Prostate gland (tissue), 2 donors: Measurements from ENCODE around the gene GRIN2A. TPM values are rescaled to one million over a fixed set of nuclear protein-coding genes. Genes with fewer than 3 reads are reported as not detected.

Source experiments
- DNase-seq: peaks from one replicate; pipeline ENCODE4 v3.0.0-alpha.2; 2019; ENCODE audit warnings: low spot score
- H3K27ac ChIP-seq, 2 donors: fragments of 200-600 bp; sonication (generic); 2 replicates each; pipeline ENCODE4 v1.5.1; 2017 to 2019
- H3K27me3 ChIP-seq: fragments of 200-600 bp; sonication (generic); replicated peaks from 2 replicates; pipeline ENCODE4 v1.5.1; 2019; ENCODE audit not compliant: insufficient read depth
- H3K36me3 ChIP-seq, 2 donors: fragments of 200-600 bp; sonication (generic); 1 replicate in 1 of 2; 2 replicates in 1 of 2; pipeline versions ENCODE4 v1.5.1 to v1.8.1; 2017 to 2019
- H3K4me1 ChIP-seq: fragments of 200-600 bp; sonication (generic); replicated peaks from 2 replicates; pipeline ENCODE4 v1.5.1; 2019
- H3K4me3 ChIP-seq, 2 donors: fragments of 200-600 bp; sonication (generic); 2 replicates each; pipeline ENCODE4 v1.5.1; 2017 to 2019
- H3K9me3 ChIP-seq: fragments of 200-600 bp; sonication (generic); 2 replicates; pipeline ENCODE4 v1.5.1; 2017
- CTCF ChIP-seq, 4 experiments: fragments of 200-600 bp in 2 of 4; fragments of 450-650 bp in 2 of 4; sonication (generic) in 2 of 4; IDR thresholded peaks; 1 replicate in 3 of 4; 2 replicates in 1 of 4; pipeline ENCODE4 v1.5.1; 2016 to 2019; ENCODE audit warnings: antibody characterized with exemption in 4 of 4, mild to moderate bottlenecking in 2 of 4, moderate library complexity in 2 of 4
- POLR2A ChIP-seq: fragments of 450-650 bp; IDR thresholded peaks from one replicate; pipeline ENCODE4 v1.6.1; 2016; ENCODE audit warnings: antibody characterized with exemption, mild to moderate bottlenecking
- POLR2AphosphoS5 ChIP-seq: sonication (generic); formaldehyde crosslinking; IDR thresholded peaks from one replicate; pipeline ENCODE4 v1.6.1; 2017; ENCODE audit warnings: antibody characterized with exemption
- WGBS: methylation state at CpG from one replicate; pipeline ENCODE4 v1.1.5; 2018; 5-methylcytosine and 5-hydroxymethylcytosine counted together
- intact Hi-C: fragments of 100-400 bp; cut with DNase I; formaldehyde crosslinking; loops from one replicate; pipeline ENCODE4 v1.14.2; 2022
- total RNA-seq, 2 donors: library from RNA; depleted of rRNA; stranded (reverse); fragments of >200 nt; gene quantifications; one replicate each; pipeline ENCODE4 v1.1.0, GENCODE V29; 2016

Gene GRIN2A
- total RNA-seq, 2 donors from 2014 or later: 0.23 to 11.4 TPM

- TF ChIP-seq POLR2AphosphoS5: no peak
- no peak for TF ChIP-seq CTCF (IDR thresholded peaks at IDR 0.05)
- no peak for TF ChIP-seq POLR2A
- 58% methylated on average over 4 of the region's 4 CpGs for WGBS
- Histone ChIP-seq H3K4me1 (no peaks in the 10 kb centered on the region), H3K36me3 (no peaks in the 10 kb centered on the region), H3K27me3 (no peaks in the 10 kb centered on the region), H3K4me3 (no peak overlapping the region), H3K27ac (no peak overlapping the region), H3K9me3 (no peaks in the 10 kb centered on the region)
- no peak for DNase-seq
- intact Hi-C loops: no loop called here
Measured at GRCh38 chr16:10065019-10065418, 117.2 kb downstream of the GRIN2A start.

- WGBS: 72% methylated on average over 4 of the region's 4 CpGs
- Histone ChIP-seq H3K9me3 (no peaks in the 10 kb centered on the region), H3K4me3 (no peak overlapping the region), H3K36me3 (no peaks in the 10 kb centered on the region), H3K27me3 (no peaks in the 10 kb centered on the region), H3K27ac (no peak overlapping the region), H3K4me1 (no peaks in the 10 kb centered on the region)
- TF ChIP-seq POLR2A (no peak), CTCF (IDR thresholded peaks at IDR 0.05) (no peak), POLR2AphosphoS5 (no peak)
- intact Hi-C loops: no loop called here
- DNase-seq: no peak
Measured at GRCh38 chr16:10048850-10049249, 133.4 kb downstream of the GRIN2A start.

GRCh38 chr16:10045947-10046346 lies 136.3 kb downstream of the GRIN2A start:
- Histone ChIP-seq H3K27ac (no peak overlapping the region), H3K4me1 (no peaks in the 10 kb centered on the region), H3K4me3 (no peak overlapping the region), H3K36me3 (no peaks in the 10 kb centered on the region), H3K27me3 (no peaks in the 10 kb centered on the region), H3K9me3 (no peaks in the 10 kb centered on the region)
- intact Hi-C loops: no loop called here
- WGBS: 88% methylated on average over 4 of the region's 4 CpGs
- no peak for DNase-seq
- TF ChIP-seq CTCF (IDR thresholded peaks at IDR 0.05) (no peak), POLR2A (no peak), POLR2AphosphoS5 (no peak)

DNA sequence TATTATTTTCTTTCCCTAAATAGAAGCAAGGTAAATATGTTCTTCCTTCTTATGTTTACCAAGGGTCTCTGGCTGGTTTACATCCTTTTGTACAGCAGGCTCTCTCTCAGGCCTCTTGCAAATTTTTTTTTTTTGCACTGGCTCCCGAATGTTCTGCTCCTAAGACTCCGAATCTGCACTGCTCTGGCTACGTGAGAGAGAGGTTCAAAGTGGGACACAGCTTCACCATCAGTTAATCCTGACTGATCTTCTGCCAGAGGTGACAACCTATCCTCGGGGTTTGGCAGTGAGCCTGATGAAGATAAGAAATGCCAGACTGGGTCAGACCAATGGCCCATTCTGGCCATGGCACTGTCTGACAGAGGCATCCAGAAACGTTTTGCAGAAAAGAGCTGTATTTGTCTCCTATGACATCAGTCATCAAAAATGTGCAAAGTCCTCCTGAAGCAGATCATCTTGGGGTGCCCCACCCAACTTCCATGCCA lies 136.9 kb downstream of the GRIN2A start:
- no peak overlapping the region for H3K4me3 ChIP-seq
- H3K9me3 ChIP-seq: no peaks in the 10 kb centered on the region
- TF ChIP-seq CTCF (IDR thresholded peaks at IDR 0.05) (no peak), POLR2A (no peak), POLR2AphosphoS5 (no peak)
- H3K36me3 ChIP-seq: no peaks in the 10 kb centered on the region
- WGBS: 28% methylated on average over 5 of the region's 5 CpGs
- DNase-seq: no peak
- peaks cover 3% of the 10 kb centered on the region for H3K27me3 ChIP-seq
- intact Hi-C loops: no loop called here
- no peaks in the 10 kb centered on the region for H3K4me1 ChIP-seq
- H3K27ac ChIP-seq: no peak overlapping the region

- H3K9me3 ChIP-seq: no peaks in the 10 kb centered on the region
- no peaks in the 10 kb centered on the region for H3K36me3 ChIP-seq
- no peak overlapping the region for H3K4me3 ChIP-seq
- H3K27ac ChIP-seq: no peak overlapping the region
- 58% methylated on average over 17 of the region's 17 CpGs for WGBS
- intact Hi-C loops: no loop called here
- TF ChIP-seq POLR2AphosphoS5 (no peak), POLR2A (no peak), CTCF (IDR thresholded peaks at IDR 0.05) (no peak)
- peaks cover 3% of the 10 kb centered on the region for H3K27me3 ChIP-seq
- DNase-seq: no peak
- H3K4me1 ChIP-seq: no peaks in the 10 kb centered on the region
Measured at GRCh38 chr16:10040136-10041080, 141.8 kb downstream of the GRIN2A start.
